ENCODE results near the gene AKAP10. TPM values are rescaled to one million over a fixed set of nuclear protein-coding genes. Genes with fewer than 3 reads are reported as not detected.
A peak's percentile ranks its signal among the peaks of the same experiment; 100 is the strongest.

Gene AKAP10
- polyA plus RNA-seq, 3 donors: 13.1 to 62.6 (median 15.4) TPM

GRCh38 chr17:19996502-19996901, 18.9 kb upstream of the AKAP10 start:
- H3K36me3 Mint-ChIP-seq: no peaks in the 10 kb centered on the region

GRCh38 chr17:19996086-19996485, 18.5 kb upstream of the AKAP10 start:
- Mint-ChIP-seq H3K9me3 (no peaks in the 10 kb centered on the region), H3K4me3 (no peak overlapping the region), H3K36me3 (no peaks in the 10 kb centered on the region), H3K27ac (peak overlapping the region in 1 of 7 donors; percentile 31), H3K27me3 (ENCODE audit: low read depth in 3 of 3) (peaks cover 1 to 10% (median 2%) of the 10 kb centered on the region in 3 donors), H3K4me1 (peaks cover 8% of the 10 kb centered on the region)
- Histone ChIP-seq H3K36me3 (replicated peaks in 1 of 2; ENCODE audit: control insufficient read depth in 1 of 2, insufficient read depth in 2 of 2, low read length in 2 of 2) (no peaks in the 10 kb centered on the region), H3K4me3 (replicated peaks in 1 of 3; ENCODE audit: low read depth in 2 of 3, low read length in 3 of 3) (no peak overlapping the region), H3K4me2 (replicated peaks; ENCODE audit: extremely low read depth, low read length, poor library complexity, severe bottlenecking) (no peak overlapping the region), H3K9ac (ENCODE audit: insufficient read depth, low read length, poor library complexity, severe bottlenecking) (no peak overlapping the region), H2AFZ (ENCODE audit: insufficient read depth, low read depth, low read length, poor library complexity, severe bottlenecking) (peak overlapping the region; percentile 17), H3K9me3 (replicated peaks in 1 of 2; ENCODE audit: control insufficient read depth in 1 of 2, insufficient read depth in 1 of 2, low read length in 2 of 2) (no peaks in the 10 kb centered on the region), H3K27ac (ENCODE audit: low read depth in 1 of 2, low read length in 2 of 2) (no peak overlapping the region), H3K4me1 (ENCODE audit: control insufficient read depth in 1 of 2, insufficient read depth in 2 of 2, low read length in 2 of 2) (peaks cover 7 to 10% of the 10 kb centered on the region in 2 donors), H4K20me1 (ENCODE audit: insufficient read depth, low read length) (no peaks in the 10 kb centered on the region), H3K79me2 (ENCODE audit: insufficient read depth, low read length) (no peaks in the 10 kb centered on the region), H3K27me3 (ENCODE audit: control insufficient read depth in 2 of 2, insufficient read depth in 2 of 2, low read length in 2 of 2) (no peaks in the 10 kb centered on the region)
- DNase-seq: no peak
- no peak for TF ChIP-seq CTCF (IDR thresholded peaks at IDR 0.05)
- intact Hi-C loops (cut with micrococcal nuclease): loop anchor here (10.0 kb wide), 2 partner anchors 309 to 319 kb away; no protein-coding TSS in a partner anchor
- 80% methylated on average over 1 of the region's 1 CpG for WGBS (ENCODE audit: insufficient coverage)

More at GRCh38 chr17:19996502-19996901, 18.9 kb upstream of the AKAP10 start:
- H3K79me2 ChIP-seq (ENCODE audit: insufficient read depth, low read length): no peaks in the 10 kb centered on the region
- intact Hi-C loops (cut with micrococcal nuclease): loop anchor here (10.0 kb wide), 2 partner anchors 308 to 318 kb away; no protein-coding TSS in a partner anchor
- no peak overlapping the region for H3K4me2 ChIP-seq (replicated peaks; ENCODE audit: extremely low read depth, low read length, poor library complexity, severe bottlenecking)
- no peak overlapping the region for H3K4me3 ChIP-seq (replicated peaks in 1 of 3; ENCODE audit: low read depth in 2 of 3, low read length in 3 of 3)
- H2AFZ ChIP-seq (ENCODE audit: insufficient read depth, low read depth, low read length, poor library complexity, severe bottlenecking): peak overlapping the region; percentile 31
- H3K27me3 ChIP-seq (ENCODE audit: control insufficient read depth in 2 of 2, insufficient read depth in 2 of 2, low read length in 2 of 2): no peaks in the 10 kb centered on the region
- no peak overlapping the region for H3K9ac ChIP-seq (ENCODE audit: insufficient read depth, low read length, poor library complexity, severe bottlenecking)
- no peak overlapping the region for H3K27ac ChIP-seq (ENCODE audit: low read depth in 1 of 2, low read length in 2 of 2)
- H3K9me3 ChIP-seq (replicated peaks in 1 of 2; ENCODE audit: control insufficient read depth in 1 of 2, insufficient read depth in 1 of 2, low read length in 2 of 2): no peaks in the 10 kb centered on the region
- H3K4me1 ChIP-seq (ENCODE audit: control insufficient read depth in 1 of 2, insufficient read depth in 2 of 2, low read length in 2 of 2): peaks cover 7 to 10% of the 10 kb centered on the region in 2 donors
- no peaks in the 10 kb centered on the region for H3K36me3 ChIP-seq (replicated peaks in 1 of 2; ENCODE audit: control insufficient read depth in 1 of 2, insufficient read depth in 2 of 2, low read length in 2 of 2)
- Mint-ChIP-seq H3K27ac (peak overlapping the region in 1 of 7 donors; percentile 46), H3K4me1 (peaks cover 8% of the 10 kb centered on the region), H3K27me3 (ENCODE audit: low read depth in 3 of 3) (peaks cover 1 to 9% (median 2%) of the 10 kb centered on the region in 3 donors), H3K4me3 (no peak overlapping the region), H3K9me3 (no peaks in the 10 kb centered on the region)
- TF ChIP-seq CTCF (IDR thresholded peaks at IDR 0.05): no peak
- 86% methylated on average over 1 of the region's 5 CpGs for WGBS (ENCODE audit: insufficient coverage)
- H4K20me1 ChIP-seq (ENCODE audit: insufficient read depth, low read length): no peaks in the 10 kb centered on the region
- DNase-seq: peak in 1 of 3 donors; percentile 3

Measured in CD14-positive monocyte (primary cell).